Gastrocnemius medialis (tissue), 4 donors: ENCODE data around the gene PDE4B.

Source experiments
- POLR2A ChIP-seq, 2 donors: fragments of 450-650 bp; IDR thresholded peaks; one replicate each; pipeline ENCODE4 v1.6.1; 2017; ENCODE audit warnings: antibody characterized with exemption in 2 of 2, mild to moderate bottlenecking in 2 of 2, moderate library complexity in 2 of 2
- TF ChIP-seq, protein P1 (sequence below), 5 experiments: fragments of 450-650 bp in 3 of 5; fragments of 200-600 bp in 2 of 5; sonication (generic) in 2 of 5; IDR thresholded peaks in 4 of 5; conservative IDR thresholded peaks in 1 of 5; 1 replicate in 4 of 5; 2 replicates in 1 of 5; pipeline ENCODE4 v1.5.1; 2016 to 2019; ENCODE audit warnings: antibody characterized with exemption in 5 of 5, mild to moderate bottlenecking in 3 of 5, moderate library complexity in 3 of 5

DNA sequence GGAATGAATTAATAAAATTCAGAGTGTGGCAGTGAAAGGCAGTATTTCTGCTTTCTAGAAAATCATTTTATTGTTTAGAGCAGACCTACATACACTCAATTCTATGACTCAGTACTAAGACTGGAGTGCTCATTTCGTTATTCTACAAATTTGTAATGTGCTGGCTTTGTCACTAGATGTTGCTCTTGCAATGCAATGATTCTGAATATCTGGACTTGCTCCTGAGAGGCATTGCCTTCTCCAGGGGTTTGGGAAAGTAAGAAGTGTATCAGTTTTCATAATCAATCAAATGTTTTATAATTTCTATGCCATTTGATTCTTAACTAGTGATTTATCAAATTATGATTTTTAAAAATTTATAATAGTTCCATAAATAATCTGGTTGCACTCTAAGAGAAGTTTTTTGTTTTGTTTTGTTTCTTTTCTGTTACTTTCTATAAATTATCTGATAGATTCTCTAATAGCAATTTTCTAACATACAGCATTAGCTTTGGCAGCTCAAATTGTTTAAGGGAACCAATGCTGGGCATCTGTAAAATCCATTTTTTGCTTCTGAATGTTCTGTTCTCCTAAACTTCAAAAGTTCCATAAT is 460.7 kb downstream of the PDE4B start:
- TF ChIP-seq, protein P1, sequence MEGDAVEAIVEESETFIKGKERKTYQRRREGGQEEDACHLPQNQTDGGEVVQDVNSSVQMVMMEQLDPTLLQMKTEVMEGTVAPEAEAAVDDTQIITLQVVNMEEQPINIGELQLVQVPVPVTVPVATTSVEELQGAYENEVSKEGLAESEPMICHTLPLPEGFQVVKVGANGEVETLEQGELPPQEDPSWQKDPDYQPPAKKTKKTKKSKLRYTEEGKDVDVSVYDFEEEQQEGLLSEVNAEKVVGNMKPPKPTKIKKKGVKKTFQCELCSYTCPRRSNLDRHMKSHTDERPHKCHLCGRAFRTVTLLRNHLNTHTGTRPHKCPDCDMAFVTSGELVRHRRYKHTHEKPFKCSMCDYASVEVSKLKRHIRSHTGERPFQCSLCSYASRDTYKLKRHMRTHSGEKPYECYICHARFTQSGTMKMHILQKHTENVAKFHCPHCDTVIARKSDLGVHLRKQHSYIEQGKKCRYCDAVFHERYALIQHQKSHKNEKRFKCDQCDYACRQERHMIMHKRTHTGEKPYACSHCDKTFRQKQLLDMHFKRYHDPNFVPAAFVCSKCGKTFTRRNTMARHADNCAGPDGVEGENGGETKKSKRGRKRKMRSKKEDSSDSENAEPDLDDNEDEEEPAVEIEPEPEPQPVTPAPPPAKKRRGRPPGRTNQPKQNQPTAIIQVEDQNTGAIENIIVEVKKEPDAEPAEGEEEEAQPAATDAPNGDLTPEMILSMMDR (IDR thresholded peaks at IDR 0.05 in 4 of 5, conservative IDR thresholded peaks at IDR 0.05 in 1 of 5): peak; percentile 61 to 88 (median 71)
- no peak for TF ChIP-seq POLR2A (IDR thresholded peaks at IDR 0.05)
